ENCODE results near the gene MAGEB1. TPM values are rescaled to one million over a fixed set of nuclear protein-coding genes. Genes with fewer than 3 reads are reported as not detected.

MAGEB1 gene
- total RNA-seq, 2 donors from 2014 or later, result 0.18 to 0.33 TPM

DNA sequence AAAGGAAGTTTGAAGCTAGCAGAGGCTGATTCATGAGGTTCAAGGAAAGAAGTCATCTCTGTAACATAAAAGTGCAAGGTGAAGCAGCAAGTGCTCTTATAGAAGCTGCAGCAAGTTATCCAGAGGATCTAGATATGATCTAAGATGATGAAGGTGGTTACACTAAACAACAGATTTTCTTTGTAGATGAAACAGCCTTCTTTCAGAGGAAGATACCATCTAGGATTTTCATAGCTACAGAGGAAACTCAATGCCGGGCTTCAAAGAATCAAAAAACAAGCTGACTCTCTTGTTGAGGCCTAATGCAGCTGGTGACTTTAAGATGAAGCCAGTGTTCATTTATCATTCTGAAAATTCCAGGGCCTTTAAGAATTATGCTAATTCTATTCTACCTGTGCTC lies 33.5 kb downstream of the MAGEB1 start:
- H3K4me1 ChIP-seq (ENCODE audit: control insufficient read depth, insufficient read depth, low read length), result no peaks in the 10 kb centered on the region
- TF ChIP-seq, protein P1, sequence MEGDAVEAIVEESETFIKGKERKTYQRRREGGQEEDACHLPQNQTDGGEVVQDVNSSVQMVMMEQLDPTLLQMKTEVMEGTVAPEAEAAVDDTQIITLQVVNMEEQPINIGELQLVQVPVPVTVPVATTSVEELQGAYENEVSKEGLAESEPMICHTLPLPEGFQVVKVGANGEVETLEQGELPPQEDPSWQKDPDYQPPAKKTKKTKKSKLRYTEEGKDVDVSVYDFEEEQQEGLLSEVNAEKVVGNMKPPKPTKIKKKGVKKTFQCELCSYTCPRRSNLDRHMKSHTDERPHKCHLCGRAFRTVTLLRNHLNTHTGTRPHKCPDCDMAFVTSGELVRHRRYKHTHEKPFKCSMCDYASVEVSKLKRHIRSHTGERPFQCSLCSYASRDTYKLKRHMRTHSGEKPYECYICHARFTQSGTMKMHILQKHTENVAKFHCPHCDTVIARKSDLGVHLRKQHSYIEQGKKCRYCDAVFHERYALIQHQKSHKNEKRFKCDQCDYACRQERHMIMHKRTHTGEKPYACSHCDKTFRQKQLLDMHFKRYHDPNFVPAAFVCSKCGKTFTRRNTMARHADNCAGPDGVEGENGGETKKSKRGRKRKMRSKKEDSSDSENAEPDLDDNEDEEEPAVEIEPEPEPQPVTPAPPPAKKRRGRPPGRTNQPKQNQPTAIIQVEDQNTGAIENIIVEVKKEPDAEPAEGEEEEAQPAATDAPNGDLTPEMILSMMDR (conservative IDR thresholded peaks at IDR 0.05), result no peak
- Mint-ChIP-seq H3K27ac (no peak overlapping the region), H3K36me3 (ENCODE audit: low read depth) (no peaks in the 10 kb centered on the region), H3K9me3 (no peaks in the 10 kb centered on the region), H3K4me1 (peaks cover 7% of the 10 kb centered on the region), H3K4me3 (no peak overlapping the region), H3K27me3 (ENCODE audit: insufficient read depth) (no peaks in the 10 kb centered on the region)
- H3K36me3 ChIP-seq (ENCODE audit: control insufficient read depth, insufficient read depth, low read length), result no peaks in the 10 kb centered on the region
- DNase-seq, result no peak
- no peak overlapping the region for H3K4me3 ChIP-seq (ENCODE audit: low read length)
- no peak overlapping the region for H3K27ac ChIP-seq (ENCODE audit: low read depth, low read length)
- 95% methylated on average over 1 of the region's 1 CpG; no CpG with 5 or more reads in 1 of the 2 experiments for WGBS, 2 experiments (ENCODE audit: insufficient coverage in 1 of 2, insufficient read length in 1 of 2)
- H3K9me3 ChIP-seq (ENCODE audit: control insufficient read depth, low read length), result no peaks in the 10 kb centered on the region
- no peaks in the 10 kb centered on the region for H3K27me3 ChIP-seq (ENCODE audit: control insufficient read depth, insufficient read depth, low read length, poor library complexity, severe bottlenecking)
- no peak overlapping the region for H3K9ac ChIP-seq (ENCODE audit: extremely low read depth, low read length, poor library complexity, severe bottlenecking)

GRCh38 chrX:30282527-30282926 lies 35.6 kb downstream of the MAGEB1 start:
- H3K4me3 ChIP-seq (ENCODE audit: low read length), result no peak overlapping the region
- DNase-seq, result no peak
- no peaks in the 10 kb centered on the region for H3K36me3 Mint-ChIP-seq (ENCODE audit: low read depth)
- no peak overlapping the region for H3K27ac Mint-ChIP-seq
- no peaks in the 10 kb centered on the region for H3K4me1 Mint-ChIP-seq
- TF ChIP-seq, protein P1 (conservative IDR thresholded peaks at IDR 0.05), result no peak
- no peaks in the 10 kb centered on the region for H3K9me3 ChIP-seq (ENCODE audit: control insufficient read depth, low read length)
- no peaks in the 10 kb centered on the region for H3K4me1 ChIP-seq (ENCODE audit: control insufficient read depth, insufficient read depth, low read length)
- no peaks in the 10 kb centered on the region for H3K9me3 Mint-ChIP-seq
- H3K27ac ChIP-seq (ENCODE audit: low read depth, low read length), result no peak overlapping the region
- no peak overlapping the region for H3K4me3 Mint-ChIP-seq
- no peak overlapping the region for H3K9ac ChIP-seq (ENCODE audit: extremely low read depth, low read length, poor library complexity, severe bottlenecking)
- H3K27me3 ChIP-seq (ENCODE audit: control insufficient read depth, insufficient read depth, low read length, poor library complexity, severe bottlenecking), result no peaks in the 10 kb centered on the region
- H3K36me3 ChIP-seq (ENCODE audit: control insufficient read depth, insufficient read depth, low read length), result no peaks in the 10 kb centered on the region
- no peaks in the 10 kb centered on the region for H3K27me3 Mint-ChIP-seq (ENCODE audit: insufficient read depth)

GRCh38 chrX:30283456-30284200 lies 36.7 kb downstream of the MAGEB1 start:
- Histone ChIP-seq H3K4me3 (ENCODE audit: low read length) (no peak overlapping the region), H3K27ac (ENCODE audit: low read depth, low read length) (no peak overlapping the region), H3K27me3 (ENCODE audit: control insufficient read depth, insufficient read depth, low read length, poor library complexity, severe bottlenecking) (no peaks in the 10 kb centered on the region), H3K36me3 (ENCODE audit: control insufficient read depth, insufficient read depth, low read length) (no peaks in the 10 kb centered on the region), H3K9ac (ENCODE audit: extremely low read depth, low read length, poor library complexity, severe bottlenecking) (no peak overlapping the region), H3K4me1 (ENCODE audit: control insufficient read depth, insufficient read depth, low read length) (no peaks in the 10 kb centered on the region), H3K9me3 (ENCODE audit: control insufficient read depth, low read length) (no peaks in the 10 kb centered on the region)
- 92% methylated on average over 2 of the region's 3 CpGs; no CpG with 5 or more reads in 1 of the 2 experiments for WGBS, 2 experiments (ENCODE audit: insufficient coverage in 1 of 2, insufficient read length in 1 of 2)
- Mint-ChIP-seq H3K27me3 (ENCODE audit: insufficient read depth) (no peaks in the 10 kb centered on the region), H3K27ac (no peak overlapping the region), H3K4me3 (no peak overlapping the region), H3K36me3 (ENCODE audit: low read depth) (no peaks in the 10 kb centered on the region), H3K4me1 (no peaks in the 10 kb centered on the region), H3K9me3 (no peaks in the 10 kb centered on the region)
- TF ChIP-seq, protein P1 (conservative IDR thresholded peaks at IDR 0.05), result no peak
- DNase-seq, result no peak

Data from endodermal cell (in vitro differentiated cells).